ENCODE results near the gene SGK1.

GRCh38 chr6:134358320-134358719 is 40.4 kb upstream of the SGK1 start:
- TF ChIP-seq CTCF (IDR thresholded peaks at IDR 0.05) (no peak), POLR2A (IDR thresholded peaks at IDR 0.05) (no peak), EP300 (IDR thresholded peaks at IDR 0.05) (no peak)
